Fibroblast of the aortic adventitia (primary cell): ENCODE data around the gene REM1. TPM values are rescaled to one million over a fixed set of nuclear protein-coding genes. Genes with fewer than 3 reads are reported as not detected.
A peak's percentile ranks its signal among the peaks of the same experiment; 100 is the strongest.

ENCODE experiments used
- DNase-seq: peaks from one replicate; pipeline ENCODE4 v3.0.0-alpha.2; 2010; ENCODE audit warnings: low read depth
- H3K4me3 ChIP-seq: 2 replicates; pipeline ENCODE4 v1.5.1; 2011; ENCODE audit warnings: low read depth, mild to moderate bottlenecking, control low read depth, low read length, moderate library complexity
- CTCF ChIP-seq: IDR thresholded peaks from 2 replicates; pipeline ENCODE4 v1.5.1; 2011; ENCODE audit warnings: mild to moderate bottlenecking, low read length, control low read depth, inconsistent platforms; ENCODE audit not compliant: insufficient read depth
- total RNA-seq: library from RNA; depleted of rRNA; stranded (reverse); fragments of >200 nt; gene quantifications from 2 replicates; pipeline ENCODE4 v1.2.3, GENCODE V29; 2012; ENCODE audit warnings: low replicate concordance

Gene REM1
- total RNA-seq, 1 donor = not detected

- H3K4me3 ChIP-seq = peak overlapping the region; percentile 42
- DNase-seq = no peak
- no peak for TF ChIP-seq CTCF
Measured at GRCh38 chr20:31475472-31476293, 595 bp downstream of the REM1 start.

GRCh38 chr20:31476294-31476585 is 1.2 kb downstream of the REM1 start:
- H3K4me3 ChIP-seq = no peak overlapping the region
- no peak for TF ChIP-seq CTCF
- DNase-seq = no peak

GRCh38 chr20:31476643-31477215 is 1.6 kb downstream of the REM1 start:
- DNase-seq = no peak
- TF ChIP-seq CTCF = no peak
- no peak overlapping the region for H3K4me3 ChIP-seq

GRCh38 chr20:31484001-31484400 is 8.9 kb downstream of the REM1 start:
- TF ChIP-seq CTCF = no peak
- no peak overlapping the region for H3K4me3 ChIP-seq
- DNase-seq = no peak

- DNase-seq = peak; percentile 54
- peak overlapping the region; percentile 25 for H3K4me3 ChIP-seq
- no peak for TF ChIP-seq CTCF
Measured at GRCh38 chr20:31485450-31486339, 10.6 kb downstream of the REM1 start.

- TF ChIP-seq CTCF = no peak
- DNase-seq = no peak
Measured at GRCh38 chr20:31488115-31488514, 13.0 kb downstream of the REM1 start.

More at GRCh38 chr20:31488115-31488514, 13.0 kb downstream of the REM1 start:
- H3K4me3 ChIP-seq = no peak overlapping the region
